Stimulated activated CD4-positive, alpha-beta T cell treated with anti-CD3 and anti-CD28 coated beads, Interleukin-4, amount 100 ng/mL, for 48 hours (primary cell): ENCODE data around the gene THSD7B.
"Not testable (repeated sequence)": the region's sequence is repeated elsewhere in the genome, so short reads cannot be mapped to it uniquely, and the experiment has no call there.

Source experiments
- DNase-seq, 2 donors: peaks; one replicate each; pipeline ENCODE4 v3.0.0-alpha.2; 2020; ENCODE audit warnings: low read depth in 2 of 2

Gene THSD7B

GRCh38 chr2:137677466-137677865 lies 912.1 kb downstream of the THSD7B start:
- no peak for DNase-seq

- no peak for DNase-seq
Measured at GRCh38 chr2:137689549-137689948, 924.2 kb downstream of the THSD7B start.

GRCh38 chr2:137693534-137693933 lies 928.2 kb downstream of the THSD7B start:
- no peak for DNase-seq

- no peak for DNase-seq
Measured at GRCh38 chr2:137696916-137697315, 931.6 kb downstream of the THSD7B start.

GRCh38 chr2:137700250-137700649 lies 934.9 kb downstream of the THSD7B start:
- not testable (repeated sequence) for DNase-seq

GRCh38 chr2:137700681-137701080 lies 935.3 kb downstream of the THSD7B start:
- no peak for DNase-seq

- no peak for DNase-seq
Measured at GRCh38 chr2:137705296-137705695, 940.0 kb downstream of the THSD7B start.

- DNase-seq: no peak
Measured at GRCh38 chr2:137706786-137707613, 941.7 kb downstream of the THSD7B start.

- no peak for DNase-seq
Measured at GRCh38 chr2:137708311-137708710, 943.0 kb downstream of the THSD7B start.

GRCh38 chr2:137715731-137716191 lies 950.4 kb downstream of the THSD7B start:
- no peak for DNase-seq

GRCh38 chr2:137718786-137719185 lies 953.4 kb downstream of the THSD7B start:
- no peak for DNase-seq

GRCh38 chr2:137721733-137722132 lies 956.4 kb downstream of the THSD7B start:
- DNase-seq: no peak

- DNase-seq: no peak
Measured at GRCh38 chr2:137724912-137725311, 959.6 kb downstream of the THSD7B start.
